Measurements from ENCODE around the gene PSMG1. TPM values are rescaled to one million over a fixed set of nuclear protein-coding genes. Genes with fewer than 3 reads are reported as not detected.

Gene PSMG1
- total RNA-seq, 2 experiments from 2014 or later: 7.8 to 7.9 TPM

- Mint-ChIP-seq H3K27ac (no peak overlapping the region), H3K4me3 (no peak overlapping the region), H3K4me1 (ENCODE audit: low read depth) (peaks cover 29% of the 10 kb centered on the region), H3K36me3 (ENCODE audit: low read depth) (peaks cover 85% of the 10 kb centered on the region), H3K27me3 (no peaks in the 10 kb centered on the region), H3K9me3 (no peaks in the 10 kb centered on the region)
- CTCF ChIA-PET: no interaction called here
- no peak for ATAC-seq (ENCODE audit: poor library complexity)
- POLR2A ChIA-PET: no interaction called here
- intact Hi-C loops (cut with DNase I, micrococcal nuclease): no loop called here
- Histone ChIP-seq H3K36me3 (ENCODE audit: insufficient read depth, low read length) (peaks cover 57% of the 10 kb centered on the region), H3K4me3 (ENCODE audit: low read length) (no peak overlapping the region), H3K9me3 (ENCODE audit: control insufficient read depth in 1 of 2, insufficient read depth in 1 of 2, low read length in 2 of 2) (no peaks in the 10 kb centered on the region), H3K27ac (ENCODE audit: low read depth in 1 of 2, low read length in 2 of 2) (no peak overlapping the region), H3K27me3 (ENCODE audit: control insufficient read depth in 1 of 2, insufficient read depth in 2 of 2, low read length in 2 of 2) (no peaks in the 10 kb centered on the region), H3K4me1 (ENCODE audit: insufficient read depth, low read length) (no peaks in the 10 kb centered on the region)
- no peak for DNase-seq
- TF ChIP-seq CTCF (IDR thresholded peaks at IDR 0.05): no peak
Observed at GRCh38 chr21:39215078-39215477, 31.8 kb upstream of the PSMG1 start.

GRCh38 chr21:39209334-39209688 is 26.1 kb upstream of the PSMG1 start:
- no peaks in the 10 kb centered on the region for H3K27me3 ChIP-seq (ENCODE audit: control insufficient read depth in 1 of 2, insufficient read depth in 2 of 2, low read length in 2 of 2)
- Mint-ChIP-seq H3K27ac (peak overlapping the region; percentile 50), H3K4me1 (ENCODE audit: low read depth) (peaks cover 46% of the 10 kb centered on the region), H3K9me3 (no peaks in the 10 kb centered on the region), H3K4me3 (no peak overlapping the region), H3K36me3 (ENCODE audit: low read depth) (peaks cover 86% of the 10 kb centered on the region), H3K27me3 (no peaks in the 10 kb centered on the region)
- ChIA-PET POLR2A (interaction anchor here (0.5 to 1.7 kb wide), 3 partner anchors 26 to 404 kb away, joined by 3 to 7 read pairs (median 3); partner anchors contain the start of gene PSMG1), CTCF (no interaction called here)
- no peak for TF ChIP-seq CTCF (IDR thresholded peaks at IDR 0.05)
- peaks cover 71% of the 10 kb centered on the region for H3K36me3 ChIP-seq (ENCODE audit: insufficient read depth, low read length)
- intact Hi-C loops (cut with DNase I, micrococcal nuclease): no loop called here
- ATAC-seq (ENCODE audit: poor library complexity): peak; percentile 14
- DNase-seq: no peak
- no peaks in the 10 kb centered on the region for H3K9me3 ChIP-seq (ENCODE audit: control insufficient read depth in 1 of 2, insufficient read depth in 1 of 2, low read length in 2 of 2)
- H3K4me1 ChIP-seq (ENCODE audit: insufficient read depth, low read length): no peaks in the 10 kb centered on the region
- no peak overlapping the region for H3K27ac ChIP-seq (ENCODE audit: low read depth in 1 of 2, low read length in 2 of 2)
- H3K4me3 ChIP-seq (ENCODE audit: low read length): no peak overlapping the region

DNA sequence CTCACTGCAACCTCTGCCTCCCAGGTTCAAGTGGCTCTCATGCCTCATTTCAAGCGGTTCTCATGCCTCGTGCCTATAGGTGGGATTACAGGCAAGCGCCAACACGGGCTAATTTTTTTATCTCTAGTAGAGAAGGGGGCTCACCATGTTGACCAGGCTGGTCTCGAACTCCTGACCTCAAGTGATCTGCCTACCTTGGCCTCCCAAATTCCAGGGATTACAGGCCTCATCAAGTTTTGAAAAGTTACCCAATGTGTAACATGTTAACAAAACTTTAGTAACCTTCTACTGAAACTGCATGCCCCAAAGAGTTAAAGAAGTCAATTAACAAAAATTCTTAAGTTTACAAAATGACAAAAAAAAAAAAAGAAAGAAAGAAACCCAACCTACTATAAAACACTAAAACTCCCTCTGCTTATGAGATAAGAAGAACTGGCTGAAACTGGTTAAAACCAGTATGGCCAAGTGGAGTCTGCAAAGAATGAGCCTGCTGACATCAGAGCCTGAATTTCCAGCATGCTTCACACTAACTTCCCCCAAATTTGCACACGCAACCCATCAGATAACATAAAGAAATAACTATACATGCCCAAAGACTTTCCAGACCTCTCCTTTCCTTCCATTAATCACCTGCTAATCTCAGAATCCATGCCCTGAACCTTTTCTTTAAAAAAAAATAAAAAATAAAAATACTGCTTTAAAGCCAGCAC is 25.5 kb upstream of the PSMG1 start:
- ATAC-seq (ENCODE audit: poor library complexity) (peak; percentile 33), DNase-seq (peak in 3 of 14 experiments; percentile 16 to 35 (median 21))
- no peaks in the 10 kb centered on the region for H3K27me3 ChIP-seq (ENCODE audit: control insufficient read depth in 1 of 2, insufficient read depth in 2 of 2, low read length in 2 of 2)
- H3K9me3 Mint-ChIP-seq: no peaks in the 10 kb centered on the region
- H3K4me1 ChIP-seq (ENCODE audit: insufficient read depth, low read length): no peaks in the 10 kb centered on the region
- peaks cover 46% of the 10 kb centered on the region for H3K4me1 Mint-ChIP-seq (ENCODE audit: low read depth)
- H3K9me3 ChIP-seq (ENCODE audit: control insufficient read depth in 1 of 2, insufficient read depth in 1 of 2, low read length in 2 of 2): no peaks in the 10 kb centered on the region
- no peak for TF ChIP-seq CTCF (IDR thresholded peaks at IDR 0.05)
- no peak overlapping the region for H3K27ac ChIP-seq (ENCODE audit: low read depth in 1 of 2, low read length in 2 of 2)
- no peak overlapping the region for H3K4me3 Mint-ChIP-seq
- H3K4me3 ChIP-seq (ENCODE audit: low read length): no peak overlapping the region
- H3K27me3 Mint-ChIP-seq: no peaks in the 10 kb centered on the region
- H3K27ac Mint-ChIP-seq: peak overlapping the region; percentile 50
- CTCF ChIA-PET: no interaction called here
- POLR2A ChIA-PET: interaction anchor here (0.5 to 1.7 kb wide), 4 partner anchors 26 to 404 kb away, joined by 3 to 7 read pairs (median 3); partner anchors contain the start of gene PSMG1
- peaks cover 86% of the 10 kb centered on the region for H3K36me3 Mint-ChIP-seq (ENCODE audit: low read depth)
- intact Hi-C loops (cut with DNase I, micrococcal nuclease): no loop called here
- H3K36me3 ChIP-seq (ENCODE audit: insufficient read depth, low read length): peaks cover 73% of the 10 kb centered on the region

All from CD4-positive, alpha-beta T cell (primary cell).